DMS114 treated with DMSO at 0.1 percent for 48 hours (cell line): ENCODE results near the gene TIPARP.
"Not testable (repeated sequence)": the region's sequence is repeated elsewhere in the genome, so short reads cannot be mapped to it uniquely, and the experiment has no call there.

Source experiments
- DNase-seq: peaks from one replicate; lab custom pipeline; 2025; ENCODE audit not compliant: unreplicated experiment; lab: John Stamatoyannopoulos, UW

TIPARP gene

GRCh38 chr3:156648086-156648485 is 26.3 kb upstream of the TIPARP start:
- DNase-seq: no peak

- DNase-seq: no peak
Measured at GRCh38 chr3:156649681-156650080, 24.7 kb upstream of the TIPARP start.

DNA sequence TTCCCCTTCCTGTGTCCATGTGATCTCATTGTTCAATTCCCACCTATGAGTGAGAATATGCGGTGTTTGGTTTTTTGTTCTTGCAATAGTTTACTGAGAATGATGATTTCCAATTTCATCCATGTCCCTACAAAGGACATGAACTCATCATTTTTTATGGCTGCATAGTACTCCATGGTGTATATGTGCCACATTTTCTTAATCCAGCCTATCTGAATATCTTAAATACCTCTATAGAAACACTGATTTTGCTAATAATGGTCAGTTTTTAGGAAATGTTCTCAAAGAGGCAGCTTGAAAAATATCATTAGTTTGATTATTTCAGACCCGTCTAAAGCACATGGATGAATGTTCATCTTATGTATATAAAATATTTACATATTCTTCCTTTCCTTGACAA is 21.7 kb upstream of the TIPARP start:
- not testable (repeated sequence) for DNase-seq

GRCh38 chr3:156654834-156655233 is 19.6 kb upstream of the TIPARP start:
- DNase-seq: no peak

DNA sequence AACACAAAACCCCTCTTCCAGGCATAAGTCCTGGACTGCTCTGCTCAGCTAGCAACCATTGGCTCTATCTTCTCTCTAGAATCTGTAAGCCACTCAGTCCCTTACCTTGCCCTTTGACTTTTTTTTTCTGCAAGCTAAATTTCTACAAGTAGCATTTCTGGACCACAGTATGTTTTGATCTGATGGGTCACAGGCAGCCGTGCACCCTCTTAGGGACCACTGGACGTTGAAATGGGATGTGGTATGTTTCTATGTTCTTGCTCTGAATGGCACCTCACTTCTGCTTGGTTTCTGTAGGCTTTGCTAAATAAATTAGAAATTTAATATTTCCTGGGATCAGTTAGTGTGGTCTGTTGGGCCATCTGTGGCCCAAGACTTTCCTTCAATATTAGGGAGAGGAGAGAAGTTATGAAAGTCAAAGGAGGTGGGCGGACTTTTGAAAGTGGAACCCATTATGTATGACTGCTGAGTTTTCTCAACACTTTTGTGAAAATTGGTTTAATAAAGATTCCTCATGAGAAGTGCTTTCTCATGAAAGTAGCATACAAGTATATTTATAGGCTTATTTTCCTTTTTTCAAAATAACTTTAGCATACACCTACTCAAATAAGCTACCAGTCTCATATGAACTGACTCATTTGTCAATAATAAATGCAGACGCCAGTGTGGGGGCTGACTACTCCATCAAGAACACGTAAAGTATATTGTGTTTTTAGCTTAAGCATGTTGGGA is 18.4 kb upstream of the TIPARP start:
- no peak for DNase-seq

- no peak for DNase-seq
Measured at GRCh38 chr3:156657440-156657839, 16.9 kb upstream of the TIPARP start.

DNA sequence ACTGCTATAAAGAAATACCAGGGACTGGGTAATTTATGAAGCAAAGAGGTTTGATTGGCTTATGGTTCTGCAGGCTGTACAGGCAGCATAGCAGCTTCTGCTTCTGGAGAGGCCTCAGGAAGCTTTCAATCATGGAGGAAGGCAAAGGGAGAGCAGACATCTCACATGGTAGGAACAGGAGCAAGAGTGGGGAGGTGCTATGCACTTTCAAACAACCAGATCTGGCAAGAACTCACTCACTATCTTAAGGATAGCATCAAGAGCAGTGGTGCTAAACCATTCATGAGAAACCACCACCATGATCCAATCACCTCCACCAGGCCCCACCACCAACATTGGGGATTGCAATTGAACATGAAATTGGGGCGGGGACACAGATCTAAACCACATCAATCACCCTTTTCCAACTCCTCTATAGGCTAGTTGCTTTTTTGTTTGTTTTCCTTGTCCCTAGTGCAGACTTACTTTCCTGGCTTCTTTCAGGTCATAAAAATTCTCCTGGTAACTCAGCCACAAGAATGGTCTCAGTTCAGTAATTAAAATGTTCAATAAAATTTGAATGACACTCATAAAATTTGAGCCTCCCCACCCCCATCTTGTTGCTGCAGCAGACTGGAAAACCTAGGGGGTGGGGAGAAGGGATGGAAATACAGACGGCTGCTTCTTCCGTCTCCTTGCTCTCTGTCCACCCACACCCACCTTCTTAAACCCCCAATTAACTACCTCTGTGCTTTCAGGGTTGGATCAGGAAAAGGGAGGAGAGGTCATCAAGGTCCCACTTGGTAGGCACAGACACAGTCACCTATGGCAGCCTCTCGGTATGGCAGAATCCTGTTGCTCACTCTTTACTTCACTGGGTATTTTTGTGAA is 16.3 kb upstream of the TIPARP start:
- no peak for DNase-seq

GRCh38 chr3:156658732-156659090 is 15.7 kb upstream of the TIPARP start:
- no peak for DNase-seq

DNA sequence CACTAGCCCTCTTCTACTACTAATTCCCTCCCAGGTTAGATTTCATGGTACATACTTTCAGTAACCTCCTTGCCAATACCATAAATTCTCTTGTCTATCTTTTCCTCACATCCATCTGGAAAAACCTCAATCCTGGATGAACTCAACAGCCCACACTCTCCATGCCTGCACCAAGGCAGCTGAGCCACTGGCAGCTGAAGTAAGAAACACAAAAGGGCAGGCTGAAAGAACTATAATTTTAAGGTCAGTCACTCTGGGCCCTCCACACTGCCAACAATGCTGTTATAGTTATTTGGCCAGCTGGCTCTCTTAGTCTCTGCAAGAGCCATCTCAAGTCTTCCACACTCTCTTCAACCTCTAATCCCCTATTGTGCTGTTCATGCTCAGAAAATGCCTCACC is 15.1 kb upstream of the TIPARP start:
- no peak for DNase-seq

GRCh38 chr3:156661155-156661554 is 13.2 kb upstream of the TIPARP start:
- no peak for DNase-seq

GRCh38 chr3:156664011-156664830 is 10.2 kb upstream of the TIPARP start:
- no peak for DNase-seq

- DNase-seq: no peak
Measured at GRCh38 chr3:156664831-156665178, 9.6 kb upstream of the TIPARP start.

DNA sequence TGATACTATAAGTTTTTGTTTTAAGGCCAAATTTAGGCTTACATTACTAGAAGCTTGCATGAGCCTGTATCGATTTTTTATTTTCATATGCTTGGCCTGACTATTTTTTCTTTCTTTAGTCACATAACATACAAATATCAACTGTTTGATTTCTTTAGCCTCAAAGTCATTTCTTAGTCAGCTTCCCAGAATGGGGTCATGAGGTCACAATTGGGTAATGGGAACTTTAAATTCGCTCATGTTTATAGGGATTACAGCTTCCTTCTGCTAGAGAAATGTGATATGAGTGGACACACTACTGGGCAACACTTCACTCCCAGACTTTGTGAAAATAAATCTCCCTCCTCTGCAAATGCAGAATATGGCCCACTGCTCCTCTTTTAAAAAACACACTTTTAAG is 9.1 kb upstream of the TIPARP start:
- DNase-seq: no peak

GRCh38 chr3:156666073-156666472 is 8.3 kb upstream of the TIPARP start:
- DNase-seq: no peak

DNA sequence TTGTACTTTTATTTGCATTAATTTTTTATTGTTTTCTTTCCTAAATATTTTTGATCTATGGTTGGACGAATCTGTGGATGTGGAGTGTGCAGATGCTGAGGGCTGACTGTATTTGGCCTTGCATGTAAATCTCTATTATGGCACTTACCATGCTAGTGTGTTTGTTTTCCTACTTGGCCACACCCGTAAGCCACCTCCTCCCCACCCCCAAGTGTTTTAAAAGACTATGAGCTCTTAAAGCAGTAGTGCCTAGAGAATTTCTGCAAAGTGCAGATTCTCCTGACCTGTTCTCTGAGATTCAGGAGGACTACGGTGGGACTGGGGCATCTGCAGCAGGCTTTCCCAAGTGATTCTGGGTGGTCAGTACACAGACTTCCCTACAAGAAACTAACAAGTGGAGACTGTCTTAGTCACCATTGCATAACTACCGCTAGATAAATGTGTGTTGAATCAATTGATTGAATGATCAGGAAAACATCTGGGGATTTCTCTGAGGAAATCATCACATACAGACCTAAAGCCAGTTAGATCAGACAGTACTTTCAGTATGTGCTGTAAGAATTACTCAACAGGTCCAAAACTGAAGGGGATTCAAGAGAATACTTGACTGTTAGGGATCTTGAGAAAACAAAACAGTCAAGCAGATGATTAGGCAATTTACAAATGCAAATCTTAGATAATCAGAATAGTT is 6.2 kb upstream of the TIPARP start:
- DNase-seq: no peak

DNA sequence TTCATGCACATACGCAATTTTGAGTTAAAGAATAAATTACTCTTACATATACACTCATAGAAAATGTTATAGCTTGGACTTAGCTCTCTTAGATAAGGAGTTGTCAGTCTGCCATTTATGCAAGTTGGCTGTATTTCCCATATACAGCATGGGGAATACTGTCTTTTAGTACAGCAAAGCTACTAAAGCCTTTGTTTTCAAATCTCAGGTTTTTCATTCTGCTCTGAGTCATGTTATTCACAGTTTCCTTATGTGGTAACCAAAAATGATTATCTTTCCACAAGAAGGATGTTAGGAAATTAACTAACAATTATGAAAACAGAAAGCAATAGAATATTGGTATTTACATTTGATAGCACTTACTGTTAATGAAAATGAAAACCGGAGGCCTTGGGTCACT is 4.3 kb upstream of the TIPARP start:
- DNase-seq: no peak

DNA sequence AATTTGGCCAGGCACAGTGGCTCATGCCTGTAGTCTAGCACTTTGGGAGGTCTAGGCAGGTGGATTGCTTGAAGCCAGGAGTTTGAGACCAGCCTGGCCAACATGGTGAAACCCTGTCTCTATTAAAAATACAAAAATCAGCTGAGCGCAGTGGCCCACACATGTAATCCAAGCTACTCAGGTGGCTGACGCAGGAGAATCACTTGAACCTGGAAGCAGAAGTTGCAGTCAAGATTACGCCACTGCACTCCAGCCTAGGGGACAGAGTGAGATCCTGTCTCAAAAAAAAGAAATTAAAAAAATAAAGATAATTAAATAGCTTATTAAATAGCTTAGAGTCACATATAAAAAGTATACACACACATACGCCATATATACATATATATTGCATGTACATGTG is 3.7 kb upstream of the TIPARP start:
- DNase-seq: no peak

- no peak for DNase-seq
Measured at GRCh38 chr3:156673732-156674045, 701 bp upstream of the TIPARP start.

GRCh38 chr3:156674911-156675829 is 780 bp downstream of the TIPARP start:
- no peak for DNase-seq
